ENCODE data around the gene NUDT16L1.

Gene NUDT16L1

GRCh38 chr16:4704491-4704890 lies 11.1 kb downstream of the NUDT16L1 start:
- DNase-seq (ENCODE audit: low read depth) = no peak
- in situ Hi-C loops (cut with HindIII; ENCODE audit: low sequenced_read_pairs) = no loop called here
- TF ChIP-seq CTCF (IDR thresholded peaks at IDR 0.05; ENCODE audit: low read depth, low read length, missing control alignments) = no peak
- no peak overlapping the region for H3K4me3 ChIP-seq (ENCODE audit: low read depth, low read length)

DNA sequence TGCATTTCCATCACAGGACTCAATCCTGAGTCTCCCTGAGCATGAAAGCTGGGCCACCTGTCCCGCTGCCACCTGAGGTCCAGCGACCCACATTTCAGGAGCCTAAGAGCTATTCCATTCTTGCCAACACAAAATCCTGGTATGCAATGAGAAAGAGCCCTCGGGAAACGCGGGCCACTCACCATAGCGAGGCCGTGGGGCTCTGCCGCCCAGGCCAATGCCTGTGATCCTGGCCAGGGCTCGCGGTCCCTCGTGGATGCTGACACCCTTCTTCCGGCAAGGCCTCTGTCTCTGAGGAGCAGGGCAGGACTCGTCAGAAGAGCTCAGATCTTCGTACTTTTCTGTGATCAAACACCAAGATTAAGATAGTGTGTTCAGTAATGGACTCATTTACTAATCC lies 11.6 kb downstream of the NUDT16L1 start:
- no peak overlapping the region for H3K4me3 ChIP-seq (ENCODE audit: low read depth, low read length)

GRCh38 chr16:4706871-4707270 lies 13.5 kb downstream of the NUDT16L1 start:
- TF ChIP-seq CTCF (IDR thresholded peaks at IDR 0.05; ENCODE audit: low read depth, low read length, missing control alignments) = no peak
- no peak overlapping the region for H3K4me3 ChIP-seq (ENCODE audit: low read depth, low read length)
- in situ Hi-C loops (cut with HindIII; ENCODE audit: low sequenced_read_pairs) = no loop called here
- DNase-seq (ENCODE audit: low read depth) = no peak

More for the DNA sequence above, 11.6 kb downstream of the NUDT16L1 start:
- no peak for DNase-seq (ENCODE audit: low read depth)
- in situ Hi-C loops (cut with HindIII; ENCODE audit: low sequenced_read_pairs) = no loop called here
- TF ChIP-seq CTCF (IDR thresholded peaks at IDR 0.05; ENCODE audit: low read depth, low read length, missing control alignments) = no peak

DNA sequence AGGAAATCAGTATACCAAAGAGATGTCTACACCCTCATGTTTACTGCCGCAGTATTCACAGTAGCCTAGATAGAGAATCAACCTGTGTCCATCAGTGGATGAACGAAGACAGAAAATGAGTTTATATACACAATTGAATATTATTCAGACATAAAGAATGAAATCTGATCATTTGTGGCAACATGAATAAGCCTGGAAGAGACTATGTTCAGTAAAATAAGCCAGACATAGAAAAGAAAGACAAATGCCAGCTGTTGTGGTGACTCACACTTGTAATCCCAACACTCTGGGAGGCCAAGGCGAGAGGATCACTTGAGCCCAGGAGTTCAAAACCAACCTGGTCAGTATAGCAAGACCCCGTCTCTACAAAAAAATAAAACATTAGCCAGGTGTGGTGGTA lies 16.1 kb downstream of the NUDT16L1 start:
- in situ Hi-C loops (cut with HindIII; ENCODE audit: low sequenced_read_pairs) = no loop called here
- no peak overlapping the region for H3K4me3 ChIP-seq (ENCODE audit: low read depth, low read length)
- DNase-seq (ENCODE audit: low read depth) = no peak
- TF ChIP-seq CTCF (IDR thresholded peaks at IDR 0.05; ENCODE audit: low read depth, low read length, missing control alignments) = no peak

DNA sequence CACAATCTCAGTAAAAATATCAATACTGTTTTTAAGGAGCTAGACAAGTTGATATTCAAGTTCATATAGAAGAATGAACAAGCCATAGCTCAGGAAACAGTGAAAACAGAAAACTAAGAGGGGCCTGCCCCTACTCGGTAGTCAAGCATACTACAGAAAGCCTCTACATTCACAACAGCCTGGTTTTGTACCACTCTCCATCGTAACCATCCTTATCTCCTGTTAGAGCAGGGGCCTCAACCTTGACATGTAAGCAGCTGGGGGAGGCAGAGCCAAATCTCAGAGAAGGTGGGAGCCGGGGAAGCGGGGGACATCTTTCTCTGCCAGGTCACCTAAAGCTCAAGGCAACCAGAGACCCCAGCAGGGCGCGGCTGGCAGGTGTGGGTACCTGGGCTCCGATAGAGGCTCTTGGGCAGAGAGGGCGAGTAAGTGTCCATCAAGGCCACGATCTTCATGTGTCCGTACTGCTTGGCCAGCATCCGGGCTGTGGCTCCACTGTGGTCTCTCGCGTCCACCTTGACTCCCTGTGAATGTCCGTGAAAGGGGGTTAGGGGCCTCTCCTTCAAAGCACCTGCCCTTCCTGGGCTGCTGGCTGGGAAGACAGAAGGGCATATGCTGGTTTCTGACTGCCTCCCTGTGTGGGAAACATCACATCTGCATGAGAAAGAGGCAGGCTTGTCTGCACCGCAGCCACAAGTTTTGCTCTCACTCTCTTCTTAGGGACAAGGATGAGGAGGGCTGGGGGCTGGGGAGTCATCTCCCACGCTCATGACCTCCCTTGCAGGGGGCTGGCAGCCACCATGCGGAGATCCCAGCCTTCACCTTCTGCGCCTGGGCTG lies 20.5 kb downstream of the NUDT16L1 start:
- no peak for DNase-seq (ENCODE audit: low read depth)
- no peak for TF ChIP-seq CTCF (IDR thresholded peaks at IDR 0.05; ENCODE audit: low read depth, low read length, missing control alignments)
- in situ Hi-C loops (cut with HindIII; ENCODE audit: low sequenced_read_pairs) = no loop called here
- no peak overlapping the region for H3K4me3 ChIP-seq (ENCODE audit: low read depth, low read length)

DNA sequence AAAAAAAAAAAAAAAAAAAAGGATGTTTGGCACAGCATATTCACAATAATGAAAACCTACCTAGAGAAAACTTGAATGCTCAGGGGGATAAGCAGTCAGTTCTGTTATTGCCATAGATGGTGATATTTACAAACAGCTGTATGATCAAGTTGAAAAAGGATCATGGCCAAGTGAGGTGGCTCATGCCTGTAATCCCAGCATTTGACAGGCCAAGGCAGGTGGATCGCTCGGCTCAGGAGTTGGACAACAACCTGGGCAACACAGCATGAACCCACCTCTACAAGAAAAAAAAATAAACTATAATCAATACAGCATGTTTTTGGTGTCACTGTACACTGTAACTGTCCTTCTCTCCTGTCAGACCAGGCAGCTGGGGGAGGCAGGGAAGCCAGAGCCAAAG lies 21.6 kb downstream of the NUDT16L1 start:
- in situ Hi-C loops (cut with HindIII; ENCODE audit: low sequenced_read_pairs) = no loop called here
- no peak for DNase-seq (ENCODE audit: low read depth)
- TF ChIP-seq CTCF (IDR thresholded peaks at IDR 0.05; ENCODE audit: low read depth, low read length, missing control alignments) = no peak
- no peak overlapping the region for H3K4me3 ChIP-seq (ENCODE audit: low read depth, low read length)

Data from astrocyte of the cerebellum (primary cell).